Neural progenitor cell (in vitro differentiated cells): ENCODE measurements around the gene TMEM94. TPM values are rescaled to one million over a fixed set of nuclear protein-coding genes. Genes with fewer than 3 reads are reported as not detected.

Source experiments
- DNase-seq: peaks from one replicate; pipeline ENCODE4 v3.0.0-alpha.2; 2016; ENCODE audit warnings: low spot score
- H2AFZ ChIP-seq: fragments of 200-600 bp; sonication (generic); replicated peaks from 2 replicates; pipeline ENCODE4 v1.6.1; 2016; ENCODE audit warnings: antibody characterized with exemption
- H3F3A ChIP-seq: fragments of 200-600 bp; sonication (generic); 2 replicates; pipeline ENCODE4 v1.6.1; 2016; ENCODE audit warnings: antibody characterized with exemption, low read depth
- H3K27ac ChIP-seq: fragments of 200-600 bp; sonication (generic); 2 replicates; pipeline ENCODE4 v1.5.1; 2016; ENCODE audit warnings: mild to moderate bottlenecking
- H3K27me3 ChIP-seq: fragments of 200-600 bp; sonication (generic); 2 replicates; pipeline ENCODE4 v1.6.1; 2016; ENCODE audit warnings: mild to moderate bottlenecking, moderate library complexity
- H3K36me3 ChIP-seq: fragments of 200-600 bp; sonication (generic); 2 replicates; pipeline ENCODE4 v1.5.1; 2016
- H3K4me1 ChIP-seq: fragments of 200-600 bp; sonication (generic); 2 replicates; pipeline ENCODE4 v1.6.1; 2016; ENCODE audit warnings: mixed run types
- H3K4me2 ChIP-seq: fragments of 200-600 bp; sonication (generic); 2 replicates; pipeline ENCODE4 v1.6.1; 2016
- H3K4me3 ChIP-seq: fragments of 200-600 bp; sonication (generic); 2 replicates; pipeline ENCODE4 v1.5.1; 2016
- H3K79me2 ChIP-seq: fragments of 200-600 bp; sonication (generic); 2 replicates; pipeline ENCODE4 v1.6.1; 2016; ENCODE audit warnings: low read depth
- H3K9ac ChIP-seq: fragments of 200-600 bp; sonication (generic); 2 replicates; pipeline ENCODE4 v1.6.1; 2016
- H3K9me3 ChIP-seq: fragments of 200-600 bp; sonication (generic); 2 replicates; pipeline ENCODE4 v1.5.1; 2016; ENCODE audit warnings: low read depth
- H4K20me1 ChIP-seq: fragments of 200-600 bp; sonication (generic); 2 replicates; pipeline ENCODE4 v1.6.1; 2016; ENCODE audit warnings: low read depth
- H3K27ac Mint-ChIP-seq: 3 replicates; pipeline ENCODE4 v1.8.0; 2021; ENCODE audit warnings: mixed read lengths
- H3K27me3 Mint-ChIP-seq: 2 replicates; pipeline ENCODE4 v1.8.0; 2022; ENCODE audit warnings: low read depth, mild to moderate bottlenecking, inconsistent platforms, moderate library complexity, mixed read lengths; ENCODE audit not compliant: insufficient read depth
- H3K36me3 Mint-ChIP-seq: 3 replicates; pipeline ENCODE4 v1.8.0; 2021; ENCODE audit warnings: mixed read lengths
- H3K4me1 Mint-ChIP-seq: 3 replicates; pipeline ENCODE4 v1.8.0; 2021; ENCODE audit warnings: mixed read lengths
- H3K4me3 Mint-ChIP-seq: 3 replicates; pipeline ENCODE4 v1.8.0; 2021; ENCODE audit warnings: mild to moderate bottlenecking, moderate library complexity, mixed read lengths
- H3K9me3 Mint-ChIP-seq: 3 replicates; pipeline ENCODE4 v1.8.0; 2020; ENCODE audit warnings: mixed read lengths
- EZH2 ChIP-seq: fragments of 200-600 bp; sonication (generic); IDR thresholded peaks from 2 replicates; pipeline ENCODE4 v1.6.1; 2017; ENCODE audit warnings: antibody characterized with exemption, mild to moderate bottlenecking, moderate library complexity
- EZH2phosphoT487 ChIP-seq: fragments of 200-600 bp; sonication (generic); IDR thresholded peaks from 2 replicates; pipeline ENCODE4 v1.6.1; 2017; ENCODE audit warnings: antibody characterized with exemption
- microRNA-seq: library from miRNA; unstranded; fragments of <30 nt; microRNA quantifications from one replicate; pipeline ENCODE4, GENCODE V29; 2016
- small RNA-seq: library from RNA; depleted of rRNA; stranded (forward); fragments of <200 nt; gene quantifications from one replicate; pipeline ENCODE3, GENCODE V24; 2015
- total RNA-seq: library from RNA; depleted of rRNA; stranded (reverse); fragments of >200 nt; gene quantifications from 2 replicates; pipeline ENCODE4 v1.2.3, GENCODE V29; 2015; ENCODE audit warnings: low replicate concordance
- TF ChIP-seq, protein P1 (sequence below): fragments of 200-600 bp; sonication (generic); IDR thresholded peaks from 2 replicates; pipeline ENCODE4 v1.5.1; 2017; ENCODE audit warnings: antibody characterized with exemption, mild to moderate bottlenecking

The TMEM94 gene
- total RNA-seq, 1 donor from 2014 or later = 23.6 TPM

DNA sequence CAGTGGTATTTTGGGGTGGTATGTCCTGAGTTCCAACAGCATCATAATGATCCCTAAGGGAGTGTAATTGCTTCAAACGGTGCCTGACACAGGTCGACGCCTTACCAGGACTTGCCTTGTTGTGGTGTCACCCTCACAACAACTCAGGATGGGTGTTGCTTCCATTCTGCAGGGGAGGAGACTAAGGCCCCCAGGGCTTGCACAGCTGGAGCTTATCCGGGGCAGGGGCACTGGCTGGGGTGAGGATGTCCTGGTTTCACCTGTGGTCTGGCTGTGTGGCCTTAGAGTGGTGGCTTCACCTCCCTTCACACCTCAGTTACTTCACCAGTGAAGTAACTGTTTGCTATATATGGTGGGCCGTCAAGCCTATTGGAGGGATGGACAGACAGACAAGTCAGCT lies 92.4 kb downstream of the TMEM94 start:
- no peak overlapping the region for H3K27ac ChIP-seq

More for the DNA sequence above, 92.4 kb downstream of the TMEM94 start:
- Histone ChIP-seq H3K4me1 (peaks cover 25% of the 10 kb centered on the region), H3K27me3 (no peaks in the 10 kb centered on the region), H3F3A (peaks cover 11% of the 10 kb centered on the region), H4K20me1 (no peaks in the 10 kb centered on the region), H3K4me3 (no peak overlapping the region), H3K9ac (no peak overlapping the region), H2AFZ (no peak overlapping the region), H3K79me2 (no peaks in the 10 kb centered on the region), H3K9me3 (no peaks in the 10 kb centered on the region), H3K4me2 (peak overlapping the region; percentile 75), H3K36me3 (no peaks in the 10 kb centered on the region)
- no peak for DNase-seq
- no peak overlapping the region for H3K4me3 Mint-ChIP-seq
- peaks cover 1% of the 10 kb centered on the region for H3K27me3 Mint-ChIP-seq
- H3K9me3 Mint-ChIP-seq = no peaks in the 10 kb centered on the region
- H3K36me3 Mint-ChIP-seq = no peaks in the 10 kb centered on the region
- TF ChIP-seq, protein P1, sequence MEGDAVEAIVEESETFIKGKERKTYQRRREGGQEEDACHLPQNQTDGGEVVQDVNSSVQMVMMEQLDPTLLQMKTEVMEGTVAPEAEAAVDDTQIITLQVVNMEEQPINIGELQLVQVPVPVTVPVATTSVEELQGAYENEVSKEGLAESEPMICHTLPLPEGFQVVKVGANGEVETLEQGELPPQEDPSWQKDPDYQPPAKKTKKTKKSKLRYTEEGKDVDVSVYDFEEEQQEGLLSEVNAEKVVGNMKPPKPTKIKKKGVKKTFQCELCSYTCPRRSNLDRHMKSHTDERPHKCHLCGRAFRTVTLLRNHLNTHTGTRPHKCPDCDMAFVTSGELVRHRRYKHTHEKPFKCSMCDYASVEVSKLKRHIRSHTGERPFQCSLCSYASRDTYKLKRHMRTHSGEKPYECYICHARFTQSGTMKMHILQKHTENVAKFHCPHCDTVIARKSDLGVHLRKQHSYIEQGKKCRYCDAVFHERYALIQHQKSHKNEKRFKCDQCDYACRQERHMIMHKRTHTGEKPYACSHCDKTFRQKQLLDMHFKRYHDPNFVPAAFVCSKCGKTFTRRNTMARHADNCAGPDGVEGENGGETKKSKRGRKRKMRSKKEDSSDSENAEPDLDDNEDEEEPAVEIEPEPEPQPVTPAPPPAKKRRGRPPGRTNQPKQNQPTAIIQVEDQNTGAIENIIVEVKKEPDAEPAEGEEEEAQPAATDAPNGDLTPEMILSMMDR = no peak
- TF ChIP-seq EZH2 = no peak
- TF ChIP-seq EZH2phosphoT487 = no peak
- no peak overlapping the region for H3K27ac Mint-ChIP-seq
- H3K4me1 Mint-ChIP-seq = peaks cover 16% of the 10 kb centered on the region

Small RNA genes lying within 50 kb of the gene (microRNA-seq; reads per million reads assigned to microRNA genes)
- gene MIR6785 = not detected

Small RNA genes lying within 50 kb of the gene (small RNA-seq; reads per million reads assigned to genes)
- gene RF00019 = not detected
- gene RNU6-938P = not detected

Other genes starting within 250 kb of the TMEM94 start
- 28.0 and 37.3 TPM in 2 replicates for gene GGA3, start 195.0 kb upstream of the TMEM94 start, total RNA-seq
- gene MRPS7, start 194.8 kb upstream of the TMEM94 start, total RNA-seq = 43.3 and 48.7 TPM in 2 replicates
- 17.7 and 27.5 TPM in 2 replicates for gene MIF4GD, start 185.4 kb upstream of the TMEM94 start, total RNA-seq
- 5.2 and 10.4 TPM in 2 replicates for gene SLC25A19, start 167.2 kb upstream of the TMEM94 start, total RNA-seq
- 71.0 and 72.5 TPM in 2 replicates for gene GRB2, start 51.0 kb upstream of the TMEM94 start, total RNA-seq
- 5.7 and 12.6 TPM in 2 replicates for gene CASKIN2, start 58.9 kb downstream of the TMEM94 start, total RNA-seq
- 20.5 and 47.8 TPM in 2 replicates for gene TSEN54, start 59.9 kb downstream of the TMEM94 start, total RNA-seq
- gene LLGL2, start 69.1 kb downstream of the TMEM94 start, total RNA-seq = 16.6 and 60.2 TPM in 2 replicates
- gene MYO15B, start 131.2 kb downstream of the TMEM94 start, total RNA-seq = 10.2 and 17.1 TPM in 2 replicates
- gene SMIM5, start 176.8 kb downstream of the TMEM94 start, total RNA-seq = not detected in 2 replicates
- gene RECQL5, start 210.5 kb downstream of the TMEM94 start, total RNA-seq = 22.7 and 27.3 TPM in 2 replicates
- gene SAP30BP, start 210.7 kb downstream of the TMEM94 start, total RNA-seq = 72.9 and 75.8 TPM in 2 replicates